HG03342 (cell line): ENCODE measurements around the gene ZFYVE9.

Experiments
- ATAC-seq: cut with Tn5 transposase; IDR thresholded peaks from one replicate; pipeline ENCODE4 v1.9.1; 2021; ENCODE audit warnings: mild to moderate bottlenecking, moderate library complexity; ENCODE audit not compliant: unreplicated experiment

Gene ZFYVE9

GRCh38 chr1:52323731-52324130 lies 181.8 kb downstream of the ZFYVE9 start:
- ATAC-seq: no peak

- ATAC-seq: no peak
Observed at GRCh38 chr1:52325786-52326185, 183.9 kb downstream of the ZFYVE9 start.

- ATAC-seq: no peak
Observed at GRCh38 chr1:52328615-52329014, 186.7 kb downstream of the ZFYVE9 start.

GRCh38 chr1:52332411-52332810 lies 190.5 kb downstream of the ZFYVE9 start:
- ATAC-seq: no peak

DNA sequence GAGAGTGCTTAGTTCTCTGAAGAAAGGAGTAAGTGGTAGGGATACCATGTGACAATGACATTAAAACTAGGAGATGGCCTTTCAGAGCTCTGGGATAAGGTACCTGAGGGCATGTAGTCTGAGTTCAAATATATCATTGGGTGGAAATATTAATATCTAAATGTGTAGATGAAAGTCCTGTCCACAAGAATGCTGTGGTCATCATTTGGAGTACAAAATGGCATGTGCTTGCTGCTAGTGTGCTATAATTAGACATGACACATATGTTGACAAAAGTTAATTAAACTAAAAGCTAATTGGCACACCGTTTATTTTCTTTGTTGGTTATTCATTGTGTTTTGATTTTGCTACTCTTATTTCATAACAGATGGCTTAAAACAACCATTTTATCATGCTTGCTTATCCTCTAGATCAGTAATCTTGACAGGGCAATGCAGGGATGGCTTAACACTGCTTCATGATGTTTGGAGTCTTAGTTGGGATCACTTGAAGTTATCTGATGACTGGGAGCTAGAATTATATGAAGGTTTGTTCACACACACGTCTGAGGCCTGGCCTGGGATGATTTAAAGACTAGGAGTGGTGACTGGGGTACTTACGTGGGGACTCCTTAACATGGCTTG lies 193.1 kb downstream of the ZFYVE9 start:
- no peak for ATAC-seq

DNA sequence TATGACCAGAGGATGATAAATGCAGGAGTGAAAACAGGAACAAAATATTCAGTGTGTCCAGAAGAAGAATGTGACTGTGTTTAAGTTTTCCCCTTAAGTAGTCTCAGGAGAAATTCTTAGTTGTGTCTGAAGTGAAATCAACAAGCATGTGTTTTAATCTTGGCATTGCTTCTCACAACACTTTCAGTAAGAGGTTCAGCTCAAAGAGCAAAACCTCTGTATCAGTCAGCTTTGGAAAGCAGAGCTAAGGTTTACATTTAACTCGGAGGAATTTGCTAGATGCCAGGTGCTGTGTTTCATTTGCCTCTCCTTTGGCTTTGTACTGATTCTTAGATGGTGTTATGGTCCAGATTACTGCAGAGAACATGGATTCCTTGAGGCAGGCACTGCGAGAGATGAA lies 195.6 kb downstream of the ZFYVE9 start:
- no peak for ATAC-seq

GRCh38 chr1:52341655-52342260 lies 199.9 kb downstream of the ZFYVE9 start:
- no peak for ATAC-seq

DNA sequence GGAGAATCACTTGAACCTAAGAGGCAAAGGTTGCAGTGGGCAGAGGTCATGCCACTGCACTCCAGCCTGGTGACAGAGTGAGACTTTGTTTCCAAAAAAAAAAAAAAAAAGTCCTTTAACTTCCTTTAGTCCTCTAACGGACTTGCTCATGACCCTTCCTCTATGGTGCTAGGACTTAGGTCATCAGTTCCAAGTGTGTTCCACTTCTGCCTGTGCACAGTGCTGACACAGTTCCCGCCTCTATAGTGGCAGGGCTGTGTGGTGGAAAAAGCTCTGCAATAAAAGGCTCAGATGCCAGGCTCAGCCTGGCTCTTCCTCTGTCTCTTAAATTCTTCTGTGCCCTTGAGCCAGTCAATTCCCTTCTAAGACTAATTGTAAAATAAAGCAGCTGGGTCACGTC lies 202.1 kb downstream of the ZFYVE9 start:
- ATAC-seq: no peak

DNA sequence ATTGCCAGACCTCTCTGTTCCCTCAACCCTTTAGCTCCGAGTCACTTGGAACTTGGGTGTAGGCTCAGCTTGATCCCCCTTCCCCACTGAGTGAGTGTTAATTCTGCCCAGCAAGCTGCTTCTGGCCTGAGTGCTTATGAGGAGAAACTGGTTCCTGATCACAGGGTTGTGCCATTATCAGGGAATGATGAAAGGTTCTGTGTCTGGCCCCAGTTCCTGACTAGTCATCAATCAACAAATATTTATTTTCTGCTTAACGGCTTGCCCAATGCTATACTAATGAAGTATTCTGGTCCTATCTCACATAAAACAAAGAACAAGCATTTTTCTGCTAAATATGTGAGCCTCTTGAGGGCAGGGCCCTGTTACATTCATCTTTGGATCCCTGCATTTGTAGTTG lies 203.4 kb downstream of the ZFYVE9 start:
- ATAC-seq: no peak

DNA sequence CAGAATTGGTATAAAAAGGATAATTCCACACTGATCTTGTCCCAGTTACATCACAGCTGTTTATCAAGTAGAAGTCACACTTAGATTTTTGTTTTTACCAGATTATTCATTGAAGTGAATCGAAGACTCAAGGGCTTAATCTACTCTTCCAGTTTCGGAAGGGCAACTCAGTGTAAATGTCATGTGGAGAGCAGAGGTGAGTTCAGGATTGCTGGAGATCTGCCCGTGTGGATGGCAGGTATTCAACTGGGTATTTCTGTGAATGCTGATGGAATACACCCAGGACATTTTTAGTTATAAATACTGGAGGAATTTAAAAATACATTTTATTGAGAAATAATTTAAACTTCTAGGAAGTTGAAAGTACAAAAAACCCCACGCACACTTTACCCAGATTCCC lies 204.8 kb downstream of the ZFYVE9 start:
- ATAC-seq: no peak

GRCh38 chr1:52348704-52349300 lies 206.9 kb downstream of the ZFYVE9 start:
- ATAC-seq: no peak

DNA sequence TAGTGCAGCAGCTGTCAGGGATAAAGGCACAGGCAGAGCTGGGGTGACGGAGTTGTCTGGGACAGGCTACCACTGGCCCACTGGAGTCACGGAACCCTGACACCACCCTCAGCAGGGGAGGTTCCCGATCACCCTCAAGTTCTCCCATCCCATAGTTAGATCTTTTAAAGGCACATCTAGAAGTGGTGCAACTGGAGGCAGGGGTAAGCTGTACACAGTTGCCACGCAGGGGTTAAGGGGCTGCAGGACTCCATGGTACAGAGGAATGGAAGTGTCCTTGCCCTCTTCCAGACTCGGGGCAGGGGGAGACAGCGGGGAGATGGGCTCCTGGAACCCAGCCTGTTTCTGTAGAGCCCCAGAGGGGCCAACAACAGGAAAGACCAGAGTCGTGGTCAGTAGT lies 210.8 kb downstream of the ZFYVE9 start:
- ATAC-seq: no peak

- no peak for ATAC-seq
Observed at GRCh38 chr1:52355436-52355835, 213.5 kb downstream of the ZFYVE9 start.

GRCh38 chr1:52355847-52356505 lies 214.1 kb downstream of the ZFYVE9 start:
- ATAC-seq: no peak

DNA sequence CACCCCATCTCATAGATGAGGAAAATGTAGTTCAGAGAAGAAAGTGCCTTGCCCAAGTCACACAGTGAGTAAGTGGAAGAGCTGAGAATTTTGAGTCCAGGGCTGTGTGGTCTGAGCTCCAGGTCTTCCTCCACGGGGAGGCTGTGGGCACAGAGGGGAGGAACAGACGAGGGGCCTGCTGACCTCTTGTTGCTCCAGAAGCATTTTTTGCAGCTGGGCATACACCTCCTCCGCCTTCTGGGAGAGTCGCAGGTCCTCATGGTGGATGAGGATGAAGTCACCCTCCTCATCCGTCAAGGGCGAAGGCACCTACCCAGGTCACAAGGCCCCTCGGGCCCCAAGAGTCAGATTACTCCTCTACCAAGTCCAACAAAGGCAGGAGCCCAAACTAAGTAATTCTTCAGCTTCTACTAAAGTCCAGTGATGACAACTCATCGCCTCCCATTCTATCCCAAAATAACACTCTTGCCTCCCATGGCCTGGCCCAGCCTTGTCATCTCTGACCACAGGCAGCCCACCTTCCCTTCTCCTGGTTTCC lies 215.0 kb downstream of the ZFYVE9 start:
- no peak for ATAC-seq

DNA sequence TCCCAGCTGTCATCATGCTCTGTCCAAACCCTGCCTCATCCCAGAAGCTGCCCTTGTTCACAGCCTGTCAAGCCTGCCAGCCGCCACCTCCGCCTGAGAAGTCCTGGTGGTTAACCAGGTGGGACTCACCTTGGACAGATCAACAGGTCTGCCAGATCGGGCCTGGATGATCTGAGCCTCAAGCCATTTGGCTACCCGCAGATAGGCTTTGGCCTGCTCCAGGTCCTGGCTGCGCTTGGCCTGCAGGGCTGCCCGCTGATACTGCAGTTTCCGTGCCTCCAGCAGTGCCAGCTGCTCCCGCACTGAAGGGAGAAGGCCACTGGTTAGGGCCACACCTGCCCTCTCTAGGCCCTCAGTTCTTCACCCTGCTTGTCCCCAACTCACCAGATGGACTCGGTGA lies 215.5 kb downstream of the ZFYVE9 start:
- ATAC-seq: no peak

DNA sequence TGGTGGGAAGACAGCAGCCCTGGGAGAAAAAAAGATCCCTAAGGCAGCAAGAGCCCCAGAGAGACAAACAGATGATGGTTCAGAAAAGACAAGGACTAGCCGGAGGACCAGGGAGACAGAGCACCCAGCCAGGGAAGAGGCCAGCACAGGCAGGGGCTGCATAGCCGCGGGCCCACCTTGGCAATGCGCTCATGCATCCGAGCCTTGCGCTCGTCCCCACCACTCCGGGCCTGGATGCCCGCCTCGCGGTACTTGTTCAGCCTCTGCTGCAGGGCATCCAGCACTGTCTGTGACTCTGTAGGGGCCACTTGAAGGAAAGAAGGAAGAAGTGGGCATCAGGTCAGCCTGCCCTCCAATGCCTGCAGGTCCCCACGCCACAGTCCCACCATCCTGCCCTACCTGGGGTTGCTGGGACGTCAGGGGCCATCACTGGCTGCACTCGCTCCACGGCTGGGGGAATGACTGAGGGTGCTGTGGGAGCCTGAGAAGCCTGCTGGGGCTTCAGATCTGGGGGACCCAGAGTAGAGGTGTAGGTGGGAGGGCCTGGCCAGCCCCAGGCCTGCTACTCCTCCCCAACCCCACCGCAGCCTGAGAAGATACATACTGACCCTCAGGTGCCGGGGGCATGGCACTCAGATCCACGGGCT lies 217.1 kb downstream of the ZFYVE9 start:
- ATAC-seq: no peak

DNA sequence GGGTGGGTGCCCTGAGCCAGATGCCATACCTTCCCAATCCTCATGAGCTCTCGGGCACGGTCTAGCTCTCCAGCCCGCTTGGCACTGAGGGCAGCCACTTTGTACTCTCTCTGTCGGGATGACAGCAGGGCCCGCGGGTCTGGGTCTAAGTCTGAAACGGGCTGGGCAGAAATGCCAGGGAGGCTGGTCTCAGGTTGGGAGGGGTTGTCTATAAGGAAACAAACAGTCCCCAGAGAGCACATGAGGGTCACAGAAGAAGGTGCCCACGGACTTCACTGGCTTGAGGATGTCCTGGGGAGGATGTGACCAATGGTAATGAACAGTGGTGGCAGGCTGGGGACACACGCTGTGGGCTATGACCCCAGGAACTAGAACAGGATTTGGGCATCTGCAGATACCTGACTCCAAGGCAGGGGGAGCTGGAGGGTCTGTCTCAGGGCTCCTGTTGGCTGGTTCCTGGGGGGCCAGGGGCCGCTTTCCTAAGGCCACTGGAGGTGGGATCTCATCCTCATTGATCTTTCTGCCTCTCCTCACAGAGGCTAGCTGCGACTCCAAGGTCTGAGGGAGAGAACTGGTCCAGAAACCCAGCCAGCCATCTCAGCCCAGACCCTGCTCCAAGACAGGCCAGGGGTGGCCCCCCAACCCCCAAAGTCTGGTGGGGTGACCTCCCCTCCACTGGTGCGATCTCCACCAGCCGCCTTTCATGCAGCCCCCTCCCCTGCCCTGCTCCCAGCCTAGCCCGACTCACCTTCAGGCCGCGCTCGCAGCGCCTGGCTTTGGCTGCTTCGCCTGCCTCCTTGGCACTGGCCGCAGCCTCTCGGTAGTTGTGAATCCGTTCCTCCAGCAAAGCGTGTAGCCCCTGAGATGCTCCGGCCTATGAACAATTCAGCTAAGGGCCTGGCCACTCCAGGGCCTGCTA lies 218.0 kb downstream of the ZFYVE9 start:
- no peak for ATAC-seq

- no peak for ATAC-seq
Observed at GRCh38 chr1:52360595-52360968, 218.7 kb downstream of the ZFYVE9 start.

DNA sequence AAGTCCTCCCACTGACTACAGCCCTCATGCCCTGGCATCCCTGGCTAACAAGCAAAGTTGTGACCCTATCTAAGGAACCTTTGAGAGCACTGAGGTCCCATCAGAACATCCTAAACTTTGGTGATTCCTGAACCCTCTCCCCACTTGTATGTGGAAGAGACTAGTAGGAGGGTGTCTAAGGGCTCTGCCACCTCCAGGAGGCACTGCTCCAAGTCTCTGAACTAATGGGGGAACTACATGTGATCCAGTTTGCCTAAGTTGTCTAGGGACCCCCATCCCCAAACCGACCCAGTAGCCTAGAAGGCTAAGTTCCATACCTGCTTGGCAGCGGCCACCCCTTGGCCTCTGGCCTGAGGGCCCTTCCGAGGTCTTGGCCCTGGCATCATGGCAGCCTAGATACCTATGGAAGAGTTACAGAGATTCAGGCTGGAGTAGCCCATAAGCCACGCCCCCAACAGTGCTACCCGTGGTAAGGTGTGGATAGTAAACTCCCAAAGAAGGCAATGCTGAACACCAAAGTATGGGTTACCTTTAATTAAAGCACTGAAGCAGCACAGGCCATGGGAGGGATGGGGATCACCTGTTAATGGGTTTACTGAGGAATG lies 222.4 kb downstream of the ZFYVE9 start:
- ATAC-seq: no peak
